Gastrocnemius medialis (tissue), 4 donors: ENCODE measurements around the gene CLUH. TPM values are rescaled to one million over a fixed set of nuclear protein-coding genes. Genes with fewer than 3 reads are reported as not detected.

Experiments used
- ATAC-seq, 2 donors: fragments of 150-250 bp; one replicate each; pipeline ENCODE4 v1.9.1; 2016
- DNase-seq, 2 donors: peaks; one replicate each; pipeline ENCODE4 v3.0.0-alpha.2; 2019
- H3K27ac ChIP-seq, 4 donors: fragments of 200-600 bp; sonication (generic); 1 replicate in 1 of 4; 2 replicates in 3 of 4; pipeline ENCODE4 v1.5.1; 2016 to 2018; ENCODE audit warnings: mild to moderate bottlenecking in 2 of 4, moderate library complexity in 1 of 4
- H3K27me3 ChIP-seq, 3 donors: fragments of 200-600 bp; sonication (generic) in 2 of 3; 1 replicate in 1 of 3; 2 replicates in 2 of 3; pipeline versions ENCODE4 v1.5.1 to v1.6.0; 2016 to 2019; ENCODE audit warnings: mild to moderate bottlenecking in 1 of 3, moderate library complexity in 1 of 3
- H3K36me3 ChIP-seq, 2 donors: fragments of 200-600 bp; sonication (generic) in 1 of 2; one replicate each; pipeline ENCODE4 v1.5.1; 2017 to 2018
- H3K4me1 ChIP-seq, 2 donors: fragments of 200-600 bp; sonication (generic) in 1 of 2; one replicate each; pipeline ENCODE4 v1.5.1; 2016 to 2017; ENCODE audit warnings: mild to moderate bottlenecking in 2 of 2
- H3K4me3 ChIP-seq, 4 donors: fragments of 200-600 bp; sonication (generic) in 3 of 4; 1 replicate in 1 of 4; 2 replicates in 3 of 4; pipeline ENCODE4 v1.5.1; 2016 to 2019; ENCODE audit warnings: mild to moderate bottlenecking in 2 of 4
- H3K9me3 ChIP-seq, 3 donors: fragments of 200-600 bp; sonication (generic) in 2 of 3; 1 replicate in 1 of 3; 2 replicates in 2 of 3; pipeline ENCODE4 v1.5.1; 2016 to 2019
- POLR2A ChIP-seq, 2 donors: fragments of 450-650 bp; IDR thresholded peaks; one replicate each; pipeline ENCODE4 v1.6.1; 2017; ENCODE audit warnings: antibody characterized with exemption in 2 of 2, mild to moderate bottlenecking in 2 of 2, moderate library complexity in 2 of 2
- in situ Hi-C, 4 donors: fragments of 200-750 bp; cut with MboI; loops; one replicate each; pipeline versions ENCODE4 v1.15.0 to v1.8.0; 2017; ENCODE audit warnings: low sequenced_read_pairs in 4 of 4
- intact Hi-C: fragments of 100-400 bp; cut with DNase I; formaldehyde crosslinking; loops from one replicate; pipeline ENCODE4 v1.15.1; 2023; ENCODE audit warnings: low total_unique reads
- total RNA-seq, 4 donors: library from RNA; depleted of rRNA; stranded (reverse); fragments of >200 nt; gene quantifications; one replicate each; pipeline versions ENCODE4 v1.1.0 to v1.2.3, GENCODE V29; 2016
- TF ChIP-seq, protein P1 (sequence below), 5 experiments: fragments of 450-650 bp in 3 of 5; fragments of 200-600 bp in 2 of 5; sonication (generic) in 2 of 5; IDR thresholded peaks in 4 of 5; conservative IDR thresholded peaks in 1 of 5; 1 replicate in 4 of 5; 2 replicates in 1 of 5; pipeline ENCODE4 v1.5.1; 2016 to 2019; ENCODE audit warnings: antibody characterized with exemption in 5 of 5, mild to moderate bottlenecking in 3 of 5, moderate library complexity in 3 of 5

Gene CLUH
- total RNA-seq, 4 donors from 2014 or later: 104 to 286 (median 211) TPM

DNA sequence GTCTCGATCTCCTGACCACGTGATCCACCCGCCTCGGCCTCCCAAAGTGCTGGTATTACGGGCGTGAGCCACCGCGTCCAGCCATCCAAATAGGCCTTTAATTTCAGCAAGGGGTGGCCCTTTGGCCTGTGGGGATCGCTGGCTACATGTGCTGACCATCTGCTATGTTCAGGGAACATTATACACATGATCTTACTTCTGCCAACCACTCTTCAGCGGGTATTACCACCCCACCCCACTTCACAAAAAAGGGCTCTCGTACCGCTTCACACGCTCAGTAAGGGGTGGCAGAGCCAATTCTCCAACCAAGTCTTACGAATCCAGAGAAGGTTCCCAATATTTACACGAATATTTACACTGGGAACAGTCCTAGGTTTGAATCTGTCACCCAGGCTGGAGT is 26.1 kb upstream of the CLUH start:
- Histone ChIP-seq H3K4me1 (no peaks in the 10 kb centered on the region), H3K27ac (no peak overlapping the region), H3K36me3 (no peaks in the 10 kb centered on the region), H3K4me3 (no peak overlapping the region), H3K9me3 (no peaks in the 10 kb centered on the region), H3K27me3 (no peaks in the 10 kb centered on the region)
- TF ChIP-seq, protein P1, sequence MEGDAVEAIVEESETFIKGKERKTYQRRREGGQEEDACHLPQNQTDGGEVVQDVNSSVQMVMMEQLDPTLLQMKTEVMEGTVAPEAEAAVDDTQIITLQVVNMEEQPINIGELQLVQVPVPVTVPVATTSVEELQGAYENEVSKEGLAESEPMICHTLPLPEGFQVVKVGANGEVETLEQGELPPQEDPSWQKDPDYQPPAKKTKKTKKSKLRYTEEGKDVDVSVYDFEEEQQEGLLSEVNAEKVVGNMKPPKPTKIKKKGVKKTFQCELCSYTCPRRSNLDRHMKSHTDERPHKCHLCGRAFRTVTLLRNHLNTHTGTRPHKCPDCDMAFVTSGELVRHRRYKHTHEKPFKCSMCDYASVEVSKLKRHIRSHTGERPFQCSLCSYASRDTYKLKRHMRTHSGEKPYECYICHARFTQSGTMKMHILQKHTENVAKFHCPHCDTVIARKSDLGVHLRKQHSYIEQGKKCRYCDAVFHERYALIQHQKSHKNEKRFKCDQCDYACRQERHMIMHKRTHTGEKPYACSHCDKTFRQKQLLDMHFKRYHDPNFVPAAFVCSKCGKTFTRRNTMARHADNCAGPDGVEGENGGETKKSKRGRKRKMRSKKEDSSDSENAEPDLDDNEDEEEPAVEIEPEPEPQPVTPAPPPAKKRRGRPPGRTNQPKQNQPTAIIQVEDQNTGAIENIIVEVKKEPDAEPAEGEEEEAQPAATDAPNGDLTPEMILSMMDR (IDR thresholded peaks at IDR 0.05 in 4 of 5, conservative IDR thresholded peaks at IDR 0.05 in 1 of 5): no peak
- TF ChIP-seq POLR2A (IDR thresholded peaks at IDR 0.05): no peak
- ATAC-seq (no peak), DNase-seq (no peak)
- in situ Hi-C loops (no loop called here), intact Hi-C loops (no loop called here)

DNA sequence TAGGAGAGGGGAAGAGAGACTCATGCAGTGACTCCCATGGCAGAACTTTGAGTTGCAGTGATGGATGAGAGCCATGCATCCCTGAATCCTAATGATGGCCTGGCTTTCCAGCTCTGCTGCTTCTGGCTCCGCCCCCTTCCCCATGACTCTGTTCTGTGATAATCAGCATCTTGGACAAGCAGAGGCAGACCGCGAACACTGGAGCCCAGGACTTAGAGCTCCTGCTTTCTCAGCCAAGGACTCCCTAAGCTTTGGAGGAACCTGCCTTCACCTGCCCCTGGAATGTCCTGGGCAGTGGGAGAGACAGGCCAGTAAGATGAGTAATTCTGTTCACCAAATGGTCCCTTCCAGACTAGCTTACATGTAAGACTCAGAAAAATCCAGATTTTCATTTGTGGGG is 25.4 kb upstream of the CLUH start:
- Histone ChIP-seq H3K27ac (no peak overlapping the region), H3K9me3 (no peaks in the 10 kb centered on the region), H3K27me3 (peaks cover 0 to 3% (median 0%) of the 10 kb centered on the region in 3 donors), H3K4me3 (no peak overlapping the region), H3K36me3 (no peaks in the 10 kb centered on the region), H3K4me1 (no peaks in the 10 kb centered on the region)
- intact Hi-C loops: no loop called here
- ATAC-seq (no peak), DNase-seq (no peak)
- in situ Hi-C loops: no loop called here
- no peak for TF ChIP-seq POLR2A (IDR thresholded peaks at IDR 0.05)

DNA sequence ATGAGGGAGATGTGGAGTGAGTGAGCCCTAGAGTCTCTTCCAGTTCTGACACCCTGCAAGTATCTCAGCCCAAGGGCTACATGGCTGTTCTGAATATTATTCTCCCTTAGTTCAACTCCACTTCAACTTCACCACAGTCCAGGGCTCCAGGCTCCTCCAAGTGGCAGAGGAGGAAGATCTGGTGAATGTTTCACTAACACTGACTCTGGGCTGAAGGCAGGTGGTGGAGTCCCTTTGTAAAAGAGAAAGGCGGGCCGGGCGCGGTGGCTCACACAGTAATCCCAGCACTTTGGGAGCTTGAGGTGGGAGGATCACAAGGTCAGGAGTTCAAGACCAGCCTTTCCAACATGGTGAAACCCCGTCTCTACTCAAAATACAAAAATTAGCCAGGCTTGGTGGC is 24.3 kb upstream of the CLUH start:
- H3K9me3 ChIP-seq: no peaks in the 10 kb centered on the region
- in situ Hi-C loops (no loop called here), intact Hi-C loops (no loop called here)
- TF ChIP-seq, protein P1 (IDR thresholded peaks at IDR 0.05 in 4 of 5, conservative IDR thresholded peaks at IDR 0.05 in 1 of 5): no peak
- TF ChIP-seq POLR2A (IDR thresholded peaks at IDR 0.05): no peak
- ATAC-seq (no peak), DNase-seq (no peak)
- no peaks in the 10 kb centered on the region for H3K36me3 ChIP-seq
- H3K27me3 ChIP-seq: peaks cover 0 to 7% (median 5%) of the 10 kb centered on the region in 3 donors
- no peak overlapping the region for H3K4me3 ChIP-seq
- H3K4me1 ChIP-seq: no peaks in the 10 kb centered on the region
- no peak overlapping the region for H3K27ac ChIP-seq

DNA sequence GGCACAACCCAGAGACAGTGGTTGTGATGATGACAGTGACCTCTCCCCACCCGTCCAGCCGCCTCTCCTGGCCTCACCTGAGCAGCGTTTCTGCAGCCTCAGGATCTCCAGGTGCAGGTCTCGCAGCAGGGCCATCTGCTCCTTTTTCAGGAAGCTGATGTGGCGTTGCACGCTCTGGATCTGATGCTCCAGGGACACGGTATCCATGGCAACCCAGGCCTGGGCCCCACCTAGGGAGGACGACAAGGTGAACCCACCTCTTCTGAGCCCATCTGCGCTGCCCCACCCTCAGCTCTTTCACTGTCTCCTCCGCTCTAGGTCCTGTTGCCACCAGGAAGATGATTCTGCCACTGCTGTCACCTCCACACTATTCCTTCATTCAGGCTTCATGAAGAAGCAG is 23.4 kb upstream of the CLUH start:
- no peak overlapping the region for H3K4me3 ChIP-seq
- DNase-seq: no peak
- no peak for ATAC-seq
- TF ChIP-seq, protein P1 (IDR thresholded peaks at IDR 0.05 in 4 of 5, conservative IDR thresholded peaks at IDR 0.05 in 1 of 5): no peak
- no peak for TF ChIP-seq POLR2A (IDR thresholded peaks at IDR 0.05)
- in situ Hi-C loops (no loop called here), intact Hi-C loops (no loop called here)
- peaks cover 0 to 7% (median 5%) of the 10 kb centered on the region in 3 donors for H3K27me3 ChIP-seq
- no peaks in the 10 kb centered on the region for H3K9me3 ChIP-seq
- H3K27ac ChIP-seq: no peak overlapping the region
- H3K36me3 ChIP-seq: no peaks in the 10 kb centered on the region
- no peaks in the 10 kb centered on the region for H3K4me1 ChIP-seq

DNA sequence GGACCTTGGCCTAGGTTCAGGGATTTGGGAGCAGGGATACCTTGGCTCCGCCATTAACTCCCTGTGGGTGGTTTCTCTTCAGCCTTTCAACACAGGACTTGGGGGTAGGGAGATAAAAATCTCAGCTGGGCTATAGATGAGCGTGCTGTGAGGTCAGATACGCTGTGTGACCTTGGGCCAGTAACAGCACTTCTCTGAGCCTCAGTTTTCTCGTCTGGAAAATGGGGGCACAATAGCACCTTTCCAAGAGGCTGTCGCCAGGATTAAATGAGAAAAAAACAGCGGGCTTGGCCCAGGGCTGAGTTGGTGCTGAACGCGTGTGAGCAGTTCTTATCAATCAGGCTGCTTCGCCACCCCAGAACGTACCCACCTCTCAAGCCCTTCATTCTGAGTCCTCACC is 20.2 kb upstream of the CLUH start:
- H3K9me3 ChIP-seq: no peaks in the 10 kb centered on the region
- H3K4me1 ChIP-seq: no peaks in the 10 kb centered on the region
- no peak for DNase-seq
- no peak overlapping the region for H3K27ac ChIP-seq
- in situ Hi-C loops: no loop called here
- ATAC-seq: no peak
- TF ChIP-seq, protein P1 (IDR thresholded peaks at IDR 0.05 in 4 of 5, conservative IDR thresholded peaks at IDR 0.05 in 1 of 5): no peak
- H3K36me3 ChIP-seq: no peaks in the 10 kb centered on the region
- intact Hi-C loops: no loop called here
- no peak overlapping the region for H3K4me3 ChIP-seq
- H3K27me3 ChIP-seq: peaks cover 4 to 16% (median 5%) of the 10 kb centered on the region in 3 donors
